ENCODE measurements around the gene F12.

DNA sequence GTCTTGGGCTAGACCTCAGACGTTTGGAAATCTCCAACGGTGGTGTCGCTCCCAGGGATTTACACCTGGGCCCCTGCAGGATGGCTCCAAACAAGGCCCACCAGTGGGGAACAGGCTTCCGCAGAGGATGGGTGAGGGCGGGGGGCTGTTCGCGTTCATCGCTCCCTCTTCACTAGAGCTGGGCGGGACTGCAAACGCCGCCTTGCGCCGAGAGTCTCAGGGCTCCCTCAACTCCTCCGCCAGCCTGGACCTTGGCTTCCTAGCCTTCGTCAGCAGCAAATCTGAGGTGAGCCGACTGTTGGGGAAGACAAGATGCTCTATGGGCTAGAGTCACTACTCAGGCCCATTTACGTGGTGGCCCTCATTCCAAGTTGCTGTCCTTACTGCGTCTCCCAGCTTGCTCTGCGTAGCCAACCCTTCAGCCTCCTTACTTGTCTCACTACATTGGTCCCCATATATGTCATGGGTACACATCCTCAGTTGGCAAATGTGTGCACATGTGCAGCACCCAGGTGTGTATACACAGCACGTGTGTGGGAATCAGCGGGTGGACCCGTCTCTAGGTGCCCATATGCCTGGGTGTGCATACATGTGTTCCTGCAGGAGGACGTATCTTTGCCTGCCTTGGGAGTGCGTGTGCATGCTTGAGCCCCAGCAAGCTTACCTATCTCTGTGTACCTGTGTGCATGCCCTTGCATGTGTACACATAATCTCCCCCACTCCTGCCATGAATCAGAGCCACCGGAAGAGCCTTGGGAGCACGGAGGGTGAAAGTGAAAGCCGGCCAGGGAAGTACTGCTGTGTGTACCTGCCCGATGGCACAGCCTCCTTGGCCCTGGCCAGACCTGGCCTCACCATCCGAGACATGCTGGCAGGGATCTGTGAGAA is 41.1 kb downstream of the F12 start:
- no peak for TF ChIP-seq CREM (CRISPR knock-in tag; IDR thresholded peaks at IDR 0.05)
- TF ChIP-seq, protein P1, sequence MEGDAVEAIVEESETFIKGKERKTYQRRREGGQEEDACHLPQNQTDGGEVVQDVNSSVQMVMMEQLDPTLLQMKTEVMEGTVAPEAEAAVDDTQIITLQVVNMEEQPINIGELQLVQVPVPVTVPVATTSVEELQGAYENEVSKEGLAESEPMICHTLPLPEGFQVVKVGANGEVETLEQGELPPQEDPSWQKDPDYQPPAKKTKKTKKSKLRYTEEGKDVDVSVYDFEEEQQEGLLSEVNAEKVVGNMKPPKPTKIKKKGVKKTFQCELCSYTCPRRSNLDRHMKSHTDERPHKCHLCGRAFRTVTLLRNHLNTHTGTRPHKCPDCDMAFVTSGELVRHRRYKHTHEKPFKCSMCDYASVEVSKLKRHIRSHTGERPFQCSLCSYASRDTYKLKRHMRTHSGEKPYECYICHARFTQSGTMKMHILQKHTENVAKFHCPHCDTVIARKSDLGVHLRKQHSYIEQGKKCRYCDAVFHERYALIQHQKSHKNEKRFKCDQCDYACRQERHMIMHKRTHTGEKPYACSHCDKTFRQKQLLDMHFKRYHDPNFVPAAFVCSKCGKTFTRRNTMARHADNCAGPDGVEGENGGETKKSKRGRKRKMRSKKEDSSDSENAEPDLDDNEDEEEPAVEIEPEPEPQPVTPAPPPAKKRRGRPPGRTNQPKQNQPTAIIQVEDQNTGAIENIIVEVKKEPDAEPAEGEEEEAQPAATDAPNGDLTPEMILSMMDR (IDR thresholded peaks at IDR 0.05): no peak
- TF ChIP-seq, protein P2, sequence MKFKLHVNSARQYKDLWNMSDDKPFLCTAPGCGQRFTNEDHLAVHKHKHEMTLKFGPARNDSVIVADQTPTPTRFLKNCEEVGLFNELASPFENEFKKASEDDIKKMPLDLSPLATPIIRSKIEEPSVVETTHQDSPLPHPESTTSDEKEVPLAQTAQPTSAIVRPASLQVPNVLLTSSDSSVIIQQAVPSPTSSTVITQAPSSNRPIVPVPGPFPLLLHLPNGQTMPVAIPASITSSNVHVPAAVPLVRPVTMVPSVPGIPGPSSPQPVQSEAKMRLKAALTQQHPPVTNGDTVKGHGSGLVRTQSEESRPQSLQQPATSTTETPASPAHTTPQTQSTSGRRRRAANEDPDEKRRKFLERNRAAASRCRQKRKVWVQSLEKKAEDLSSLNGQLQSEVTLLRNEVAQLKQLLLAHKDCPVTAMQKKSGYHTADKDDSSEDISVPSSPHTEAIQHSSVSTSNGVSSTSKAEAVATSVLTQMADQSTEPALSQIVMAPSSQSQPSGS (CRISPR knock-in tag; IDR thresholded peaks at IDR 0.05; ENCODE audit: borderline replicate concordance, low read depth): no peak
- TF ChIP-seq, protein P3, sequence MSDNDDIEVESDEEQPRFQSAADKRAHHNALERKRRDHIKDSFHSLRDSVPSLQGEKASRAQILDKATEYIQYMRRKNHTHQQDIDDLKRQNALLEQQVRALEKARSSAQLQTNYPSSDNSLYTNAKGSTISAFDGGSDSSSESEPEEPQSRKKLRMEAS (CRISPR knock-in tag; IDR thresholded peaks at IDR 0.05): no peak

Data from WTC11 (cell line).